ENCODE data around the gene SFT2D3.

- TF ChIP-seq CTCF (conservative IDR thresholded peaks at IDR 0.05; ENCODE audit: low read depth, low read length) (no peak), EZH2 (IDR thresholded peaks at IDR 0.05; ENCODE audit: borderline replicate concordance, low read depth, low read length, poor library complexity, severe bottlenecking) (no peak)
Observed at GRCh38 chr2:127681976-127682857, 19.1 kb upstream of the SFT2D3 start.
